ENCODE measurements around the gene DIPK1A.

Gene DIPK1A

DNA sequence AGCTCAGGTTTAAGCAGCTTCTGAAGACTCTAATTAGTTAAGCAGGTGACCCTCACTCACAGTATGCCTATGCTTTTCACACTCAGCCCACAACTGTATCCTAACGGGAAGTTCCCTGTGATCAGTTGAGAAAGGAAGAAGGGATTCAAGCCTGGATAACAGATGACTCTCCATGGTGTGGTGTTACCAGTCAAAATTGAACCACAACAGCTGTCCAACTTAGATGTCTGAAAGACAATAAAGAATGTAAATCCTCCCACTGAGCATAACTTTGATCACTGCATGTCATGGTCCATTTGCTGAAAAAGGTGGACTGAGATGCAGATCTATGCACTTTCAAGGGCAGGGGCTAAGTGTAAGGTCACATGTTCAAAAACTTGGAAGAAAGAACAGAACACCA, 32.3 kb upstream of the DIPK1A start:
- H3K4me3 ChIP-seq (replicated peaks; ENCODE audit: low read depth, low read length) = no peak overlapping the region
- no peak for DNase-seq (ENCODE audit: extremely low read depth, low read depth)
- no peak for TF ChIP-seq CTCF (IDR thresholded peaks at IDR 0.05; ENCODE audit: low read depth, low read length, missing control alignments)

DNA sequence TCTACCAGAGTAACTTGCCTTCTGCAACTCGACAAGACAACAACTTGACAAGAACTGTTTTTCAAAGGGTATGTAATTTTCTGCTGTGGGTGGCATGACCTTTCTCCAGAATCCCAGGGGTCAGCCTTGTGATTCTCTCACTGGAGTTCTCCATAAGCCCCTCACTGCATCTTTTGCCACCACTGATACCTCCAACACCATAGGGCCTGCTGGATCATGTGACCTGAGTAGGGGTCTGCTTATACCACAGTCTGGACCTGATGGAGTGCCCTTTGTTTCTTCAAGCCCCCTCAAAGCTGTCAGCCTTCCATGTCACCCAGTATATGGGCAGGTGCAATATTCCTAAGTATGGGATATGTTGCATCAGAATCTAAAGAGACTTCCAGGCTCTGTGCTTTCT, 31.6 kb upstream of the DIPK1A start:
- DNase-seq (ENCODE audit: extremely low read depth, low read depth) = no peak
- no peak for TF ChIP-seq CTCF (IDR thresholded peaks at IDR 0.05; ENCODE audit: low read depth, low read length, missing control alignments)
- no peak overlapping the region for H3K4me3 ChIP-seq (replicated peaks; ENCODE audit: low read depth, low read length)

GRCh38 chr1:92992054-92992453, 30.8 kb upstream of the DIPK1A start:
- no peak for DNase-seq (ENCODE audit: extremely low read depth, low read depth)
- TF ChIP-seq CTCF (IDR thresholded peaks at IDR 0.05; ENCODE audit: low read depth, low read length, missing control alignments) = no peak
- H3K4me3 ChIP-seq (replicated peaks; ENCODE audit: low read depth, low read length) = no peak overlapping the region

- H3K4me3 ChIP-seq (replicated peaks; ENCODE audit: low read depth, low read length) = no peak overlapping the region
- no peak for DNase-seq (ENCODE audit: extremely low read depth, low read depth)
- TF ChIP-seq CTCF (IDR thresholded peaks at IDR 0.05; ENCODE audit: low read depth, low read length, missing control alignments) = no peak
Observed at GRCh38 chr1:92990828-92991227, 29.6 kb upstream of the DIPK1A start.

GRCh38 chr1:92989936-92990583, 28.8 kb upstream of the DIPK1A start:
- no peak for TF ChIP-seq CTCF (IDR thresholded peaks at IDR 0.05; ENCODE audit: low read depth, low read length, missing control alignments)
- no peak overlapping the region for H3K4me3 ChIP-seq (replicated peaks; ENCODE audit: low read depth, low read length)
- no peak for DNase-seq (ENCODE audit: extremely low read depth, low read depth)

GRCh38 chr1:92989253-92989652, 28.0 kb upstream of the DIPK1A start:
- no peak overlapping the region for H3K4me3 ChIP-seq (replicated peaks; ENCODE audit: low read depth, low read length)
- no peak for DNase-seq (ENCODE audit: extremely low read depth, low read depth)
- TF ChIP-seq CTCF (IDR thresholded peaks at IDR 0.05; ENCODE audit: low read depth, low read length, missing control alignments) = no peak

DNA sequence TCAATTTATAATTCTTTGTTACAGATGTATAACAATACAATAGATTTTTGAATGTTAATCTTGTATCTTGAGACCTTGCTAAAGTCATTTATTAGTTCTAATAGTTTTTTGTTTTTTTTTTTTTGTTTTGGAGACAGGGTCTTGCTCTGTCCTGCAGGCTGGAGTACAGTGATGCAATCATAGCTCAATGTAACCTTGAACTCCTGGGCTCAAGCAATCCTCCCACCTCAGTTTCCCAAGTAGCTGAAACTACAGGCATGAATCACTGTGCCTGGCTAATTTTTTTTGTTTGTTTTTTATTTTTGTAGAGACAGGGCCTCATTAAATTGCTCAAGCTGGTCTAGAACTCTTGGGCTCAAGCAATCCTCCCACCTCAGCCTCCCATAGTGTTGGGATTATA, 26.2 kb upstream of the DIPK1A start:
- DNase-seq (ENCODE audit: extremely low read depth, low read depth) = no peak

More for the DNA sequence above, 26.2 kb upstream of the DIPK1A start:
- no peak for TF ChIP-seq CTCF (IDR thresholded peaks at IDR 0.05; ENCODE audit: low read depth, low read length, missing control alignments)
- H3K4me3 ChIP-seq (replicated peaks; ENCODE audit: low read depth, low read length) = no peak overlapping the region

Measured in HFF-Myc (cell line).